ENCODE measurements around the gene GSTCD.

Gene GSTCD

GRCh38 chr4:105894660-105895582, 186.3 kb downstream of the GSTCD start, which contains the start of gene NPNT:
Gene NPNT (plus strand): TSS chr4:105895471. CDS start chr4:105895653, 182 bp downstream.
- no peak for DNase-seq (ENCODE audit: low read depth)

GRCh38 chr4:105895583-105896460, 187.2 kb downstream of the GSTCD start:
- no peak for DNase-seq (ENCODE audit: low read depth)

GRCh38 chr4:105896461-105896942, 187.9 kb downstream of the GSTCD start:
- no peak for DNase-seq (ENCODE audit: low read depth)
